NCI-H345 treated with DMSO at 0.1 percent for 48 hours (cell line): Measurements from ENCODE around the gene FOXO1.

Experiments
- DNase-seq: peaks from one replicate; lab custom pipeline; 2025; ENCODE audit not compliant: unreplicated experiment; lab: John Stamatoyannopoulos, UW

Gene FOXO1

DNA sequence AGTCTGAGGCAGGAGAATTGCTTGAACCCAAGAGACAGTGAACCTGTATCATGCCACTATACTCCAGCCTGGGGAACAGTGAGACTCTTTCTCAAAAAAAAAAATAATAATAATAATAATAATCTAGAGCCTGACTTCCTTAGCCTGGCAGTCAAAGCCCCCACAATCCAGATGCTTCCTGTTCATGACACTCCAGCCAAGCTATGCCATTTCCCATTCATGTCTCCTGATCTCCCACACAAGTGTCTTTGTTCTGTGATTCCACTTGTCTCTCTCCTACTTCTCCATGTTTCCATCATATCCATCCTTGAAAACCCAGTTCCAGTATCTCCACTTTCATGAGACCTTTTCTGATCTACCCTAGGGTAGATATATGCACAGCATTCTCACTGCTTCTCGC lies 150.7 kb downstream of the FOXO1 start:
- no peak for DNase-seq

DNA sequence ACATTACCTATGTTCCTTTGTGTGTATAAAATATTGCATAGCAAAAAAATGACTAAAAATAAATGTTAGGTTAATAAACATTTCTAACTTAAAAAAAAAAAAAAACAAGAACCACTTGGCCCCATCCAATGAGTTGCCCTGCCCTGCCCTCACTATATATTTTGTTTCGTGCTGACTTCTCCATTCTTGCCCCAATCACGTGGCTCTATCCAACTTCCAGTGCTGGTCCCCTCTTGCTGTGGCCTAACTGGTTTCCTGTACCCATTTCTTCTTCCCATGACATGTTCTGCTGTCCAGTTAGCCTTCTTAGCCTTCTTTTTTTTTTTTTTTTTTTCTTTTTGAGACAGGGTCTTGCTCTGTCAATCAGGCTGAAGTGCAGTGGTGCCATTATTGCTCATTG lies 151.6 kb downstream of the FOXO1 start:
- no peak for DNase-seq

DNA sequence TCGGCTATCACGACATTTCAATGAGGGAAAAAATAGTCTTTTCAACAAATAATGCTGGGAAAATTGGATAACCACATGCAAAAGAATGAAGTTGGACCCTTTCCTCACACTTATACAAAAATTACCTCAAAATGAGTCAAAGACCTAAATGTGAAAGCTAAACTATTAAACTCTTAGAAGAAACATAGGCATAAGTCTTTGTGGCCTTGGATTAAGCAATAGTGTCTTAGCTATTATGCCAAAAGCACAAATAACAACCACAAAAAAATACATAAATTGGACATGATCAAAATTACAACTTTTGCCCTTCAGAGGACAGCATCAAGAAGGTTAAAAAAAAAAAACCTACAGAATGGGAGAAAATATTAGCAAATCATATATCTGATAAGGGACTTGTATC lies 156.6 kb downstream of the FOXO1 start:
- no peak for DNase-seq

GRCh38 chr13:40508767-40509342 lies 157.6 kb downstream of the FOXO1 start:
- DNase-seq, result no peak

DNA sequence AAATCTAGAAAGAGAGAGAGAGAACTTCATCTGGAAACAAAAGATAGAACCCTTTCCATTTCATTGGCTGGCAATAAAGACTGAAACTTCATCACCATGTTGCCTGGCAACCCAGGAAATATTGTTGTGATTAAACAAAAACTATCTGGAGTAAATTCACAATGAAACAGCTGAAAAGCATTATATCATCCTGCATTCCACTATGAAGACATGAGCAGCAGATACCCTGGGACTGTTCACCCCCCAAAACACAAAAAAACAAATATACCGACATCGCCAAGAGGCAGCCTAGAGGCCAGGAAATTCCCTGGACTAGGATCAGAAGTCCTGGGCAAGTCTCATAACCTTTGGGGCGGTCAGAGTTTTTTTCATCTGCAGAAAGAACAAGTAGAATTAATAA lies 158.3 kb downstream of the FOXO1 start:
- no peak for DNase-seq

DNA sequence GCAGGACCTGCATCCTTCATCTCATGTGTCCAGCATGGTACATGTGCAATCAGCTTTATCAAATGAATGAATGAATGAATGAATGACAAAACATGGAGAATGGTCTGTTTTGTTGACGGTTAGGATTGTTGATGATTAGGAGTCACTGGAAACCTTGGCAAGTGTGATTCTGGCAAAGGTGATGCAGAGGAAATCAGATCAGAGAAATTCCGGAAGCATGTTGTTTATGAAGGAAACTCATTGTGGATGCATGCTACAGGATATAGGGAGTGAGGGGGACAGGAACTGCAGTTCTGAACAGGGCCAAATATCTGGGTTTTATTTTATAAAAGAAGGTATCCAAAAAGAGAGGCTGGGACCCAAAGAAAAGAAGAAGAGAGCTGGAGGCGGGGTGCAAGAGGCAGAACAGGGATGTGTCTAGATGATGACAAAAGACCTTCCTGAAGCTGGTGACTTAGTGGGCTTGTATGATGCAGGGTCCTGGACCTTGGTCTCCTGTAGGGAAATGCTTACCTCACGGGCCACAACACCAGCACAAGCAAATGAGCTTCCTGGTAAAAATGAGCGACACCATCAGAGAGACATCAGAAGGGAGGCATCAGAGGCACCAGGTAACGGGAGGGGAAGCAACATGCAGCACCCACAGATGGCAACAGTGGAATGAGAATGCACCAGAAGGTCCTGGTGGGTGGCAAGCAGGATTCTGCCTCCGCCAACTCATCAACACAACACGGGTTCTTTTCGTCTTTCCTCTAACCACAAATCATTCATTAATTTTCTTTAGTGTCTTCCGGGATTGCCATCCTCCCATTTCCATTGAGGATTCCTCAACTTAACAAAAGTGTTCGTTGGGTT lies 159.6 kb downstream of the FOXO1 start:
- DNase-seq, result no peak
